KMS-11 (cell line): ENCODE results near the gene PUS7.

Experiments
- H2AFZ ChIP-seq: fragments of 200-600 bp; sonication (generic); 2 replicates; pipeline ENCODE4 v1.6.1; 2016; ENCODE audit warnings: antibody characterized with exemption, mixed run types, low read depth
- H3K27ac ChIP-seq: fragments of 200-600 bp; sonication (generic); 2 replicates; pipeline ENCODE4 v1.6.1; 2016; ENCODE audit warnings: mild to moderate bottlenecking, mixed run types
- H3K27me3 ChIP-seq: fragments of 200-600 bp; sonication (generic); 2 replicates; pipeline ENCODE4 v1.6.1; 2017; ENCODE audit warnings: mild to moderate bottlenecking, low read depth, mixed run types, moderate library complexity; ENCODE audit not compliant: insufficient read depth
- H3K36me3 ChIP-seq: fragments of 200-600 bp; sonication (generic); 2 replicates; pipeline ENCODE4 v1.6.1; 2017; ENCODE audit warnings: mild to moderate bottlenecking, mixed run types; ENCODE audit not compliant: insufficient read depth
- H3K4me1 ChIP-seq: fragments of 200-600 bp; sonication (generic); 2 replicates; pipeline ENCODE4 v1.6.1; 2016; ENCODE audit warnings: mild to moderate bottlenecking, low read depth, mixed run types; ENCODE audit not compliant: poor library complexity, severe bottlenecking
- H3K4me2 ChIP-seq: fragments of 200-600 bp; sonication (generic); 2 replicates; pipeline ENCODE4 v1.7.0; 2016; ENCODE audit warnings: mild to moderate bottlenecking, mixed run types
- H3K4me3 ChIP-seq: fragments of 200-600 bp; sonication (generic); IDR thresholded peaks from 2 replicates; pipeline ENCODE4 v1.6.1; 2017; ENCODE audit warnings: low read depth, low read length, mixed read lengths; ENCODE audit not compliant: insufficient read depth
- H3K79me2 ChIP-seq: fragments of 200-600 bp; sonication (generic); 2 replicates; pipeline ENCODE4 v1.6.1; 2016; ENCODE audit warnings: low read depth, mixed run types; ENCODE audit not compliant: insufficient read depth
- H3K9ac ChIP-seq: fragments of 200-600 bp; sonication (generic); 2 replicates; pipeline ENCODE4 v1.6.1; 2016; ENCODE audit warnings: mild to moderate bottlenecking, mixed run types
- H4K20me1 ChIP-seq: fragments of 200-600 bp; sonication (generic); 2 replicates; pipeline ENCODE4 v1.6.1; 2016; ENCODE audit warnings: mild to moderate bottlenecking, mixed run types; ENCODE audit not compliant: insufficient read depth
- TF ChIP-seq, protein P1 (sequence below): fragments of 200-600 bp; sonication (generic); conservative IDR thresholded peaks from 2 replicates; pipeline ENCODE4 v1.6.1; 2017; ENCODE audit warnings: low read depth, mild to moderate bottlenecking, antibody characterized with exemption, low read length, moderate library complexity, mixed read lengths

The PUS7 gene

DNA sequence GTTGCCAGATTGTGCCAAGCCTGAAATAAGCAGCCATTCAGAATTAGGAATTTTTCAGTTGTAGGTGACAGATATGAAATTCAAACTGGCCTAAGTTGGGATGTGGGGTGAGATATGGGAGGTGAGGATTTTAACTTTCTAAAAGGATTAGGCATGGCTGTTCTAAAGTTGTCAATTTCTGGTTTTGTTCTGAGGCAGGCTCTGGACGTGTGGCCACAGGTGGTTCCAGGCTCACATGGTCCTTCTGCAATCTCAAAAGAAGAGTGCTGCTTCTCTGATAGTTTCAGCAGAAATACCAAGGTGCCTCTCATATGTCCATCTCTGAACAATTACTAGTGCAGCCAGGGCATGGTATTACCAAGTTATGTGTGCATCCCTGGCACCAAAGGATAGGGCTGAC lies 37.9 kb upstream of the PUS7 start:
- Histone ChIP-seq H3K36me3 (no peaks in the 10 kb centered on the region; the same call in none of the 2 replicates), H3K79me2 (no peaks in the 10 kb centered on the region), H3K4me2 (no peak overlapping the region), H3K27me3 (no peaks in the 10 kb centered on the region), H3K4me3 (no peak overlapping the region), H2AFZ (no peak overlapping the region), H4K20me1 (no peaks in the 10 kb centered on the region), H3K27ac (no peak overlapping the region), H3K9ac (no peak overlapping the region), H3K4me1 (peaks cover 17% of the 10 kb centered on the region)
- TF ChIP-seq, protein P1, sequence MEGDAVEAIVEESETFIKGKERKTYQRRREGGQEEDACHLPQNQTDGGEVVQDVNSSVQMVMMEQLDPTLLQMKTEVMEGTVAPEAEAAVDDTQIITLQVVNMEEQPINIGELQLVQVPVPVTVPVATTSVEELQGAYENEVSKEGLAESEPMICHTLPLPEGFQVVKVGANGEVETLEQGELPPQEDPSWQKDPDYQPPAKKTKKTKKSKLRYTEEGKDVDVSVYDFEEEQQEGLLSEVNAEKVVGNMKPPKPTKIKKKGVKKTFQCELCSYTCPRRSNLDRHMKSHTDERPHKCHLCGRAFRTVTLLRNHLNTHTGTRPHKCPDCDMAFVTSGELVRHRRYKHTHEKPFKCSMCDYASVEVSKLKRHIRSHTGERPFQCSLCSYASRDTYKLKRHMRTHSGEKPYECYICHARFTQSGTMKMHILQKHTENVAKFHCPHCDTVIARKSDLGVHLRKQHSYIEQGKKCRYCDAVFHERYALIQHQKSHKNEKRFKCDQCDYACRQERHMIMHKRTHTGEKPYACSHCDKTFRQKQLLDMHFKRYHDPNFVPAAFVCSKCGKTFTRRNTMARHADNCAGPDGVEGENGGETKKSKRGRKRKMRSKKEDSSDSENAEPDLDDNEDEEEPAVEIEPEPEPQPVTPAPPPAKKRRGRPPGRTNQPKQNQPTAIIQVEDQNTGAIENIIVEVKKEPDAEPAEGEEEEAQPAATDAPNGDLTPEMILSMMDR, result no peak

DNA sequence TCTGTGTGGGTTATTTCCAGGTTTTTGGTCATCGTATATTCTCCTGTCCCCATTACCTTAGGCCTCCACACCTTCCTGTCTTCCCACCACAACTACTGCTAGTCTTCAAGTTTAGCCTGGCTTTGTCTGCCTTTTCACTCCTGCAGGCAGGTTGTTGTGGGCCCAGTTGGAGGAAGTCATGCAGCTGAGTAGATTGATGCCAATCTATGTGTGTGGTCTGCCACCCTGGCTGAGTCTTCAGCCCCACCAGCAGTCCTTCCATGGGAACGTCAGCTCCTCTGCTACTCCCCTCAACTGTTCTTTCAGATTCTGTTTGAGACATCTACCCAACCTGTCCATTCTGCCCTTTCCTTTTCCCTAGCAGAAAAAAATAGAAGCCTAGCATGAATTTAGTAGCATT lies 16.3 kb upstream of the PUS7 start:
- H2AFZ ChIP-seq, result no peak overlapping the region
- H3K4me3 ChIP-seq, result no peak overlapping the region
- TF ChIP-seq, protein P1, result no peak
- no peaks in the 10 kb centered on the region for H4K20me1 ChIP-seq
- H3K27me3 ChIP-seq, result no peaks in the 10 kb centered on the region
- H3K27ac ChIP-seq, result no peak overlapping the region
- no peak overlapping the region for H3K9ac ChIP-seq
- peaks cover 7% of the 10 kb centered on the region for H3K4me1 ChIP-seq
- H3K36me3 ChIP-seq, result peaks cover 12% of the 10 kb centered on the region; the same call in 1 of the 2 replicates
- H3K79me2 ChIP-seq, result peaks cover 9% of the 10 kb centered on the region; the same call in 1 of the 2 replicates
- no peak overlapping the region for H3K4me2 ChIP-seq

DNA sequence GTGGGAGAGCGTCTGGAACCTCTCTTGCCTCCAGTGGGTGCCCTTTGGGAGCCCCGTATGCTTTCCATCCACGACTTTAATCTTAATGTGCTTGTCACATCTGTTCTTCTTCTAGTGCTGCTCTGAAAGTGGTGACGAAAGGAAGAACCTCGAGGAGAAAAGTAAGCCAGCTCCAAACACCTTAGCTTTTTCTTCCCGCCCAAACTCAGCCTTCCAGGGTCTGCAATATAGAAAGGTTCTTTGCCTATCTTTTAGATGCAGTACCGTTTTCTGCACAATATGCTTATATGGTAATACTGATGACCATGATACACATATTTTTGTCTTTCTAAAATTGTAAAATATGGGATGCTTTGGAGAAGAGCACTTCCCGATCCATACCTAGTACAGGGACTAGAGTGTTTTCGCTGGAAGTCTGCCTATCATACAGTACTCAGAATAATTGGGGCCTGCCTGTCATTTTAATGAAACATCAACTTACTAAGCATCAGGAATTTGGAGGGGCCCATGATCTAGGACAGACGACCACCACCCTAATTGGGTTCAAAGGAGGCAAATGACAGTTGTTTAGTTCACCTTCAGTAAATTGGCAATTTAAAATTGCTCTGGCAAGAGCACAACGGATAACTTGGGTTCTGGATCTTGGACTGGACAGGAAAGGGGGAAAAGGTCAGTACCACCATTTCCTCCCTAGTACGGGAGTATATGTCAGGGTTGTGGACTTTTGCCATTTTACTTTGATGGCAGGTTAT lies 10.8 kb upstream of the PUS7 start:
- peak overlapping the region; percentile 85 for H3K27ac ChIP-seq
- peak overlapping the region; percentile 82; the same call in 1 of the 2 replicates for H2AFZ ChIP-seq
- H3K4me3 ChIP-seq, result no peak overlapping the region
- H4K20me1 ChIP-seq, result no peaks in the 10 kb centered on the region
- peak overlapping the region; percentile 77 for H3K4me2 ChIP-seq
- TF ChIP-seq, protein P1, result no peak
- no peaks in the 10 kb centered on the region for H3K27me3 ChIP-seq
- no peaks in the 10 kb centered on the region for H3K36me3 ChIP-seq
- H3K79me2 ChIP-seq, result peaks cover 17% of the 10 kb centered on the region; the same call in 1 of the 2 replicates
- peaks cover 16% of the 10 kb centered on the region for H3K4me1 ChIP-seq
- peak overlapping the region; percentile 76; the same call in 1 of the 2 replicates for H3K9ac ChIP-seq

DNA sequence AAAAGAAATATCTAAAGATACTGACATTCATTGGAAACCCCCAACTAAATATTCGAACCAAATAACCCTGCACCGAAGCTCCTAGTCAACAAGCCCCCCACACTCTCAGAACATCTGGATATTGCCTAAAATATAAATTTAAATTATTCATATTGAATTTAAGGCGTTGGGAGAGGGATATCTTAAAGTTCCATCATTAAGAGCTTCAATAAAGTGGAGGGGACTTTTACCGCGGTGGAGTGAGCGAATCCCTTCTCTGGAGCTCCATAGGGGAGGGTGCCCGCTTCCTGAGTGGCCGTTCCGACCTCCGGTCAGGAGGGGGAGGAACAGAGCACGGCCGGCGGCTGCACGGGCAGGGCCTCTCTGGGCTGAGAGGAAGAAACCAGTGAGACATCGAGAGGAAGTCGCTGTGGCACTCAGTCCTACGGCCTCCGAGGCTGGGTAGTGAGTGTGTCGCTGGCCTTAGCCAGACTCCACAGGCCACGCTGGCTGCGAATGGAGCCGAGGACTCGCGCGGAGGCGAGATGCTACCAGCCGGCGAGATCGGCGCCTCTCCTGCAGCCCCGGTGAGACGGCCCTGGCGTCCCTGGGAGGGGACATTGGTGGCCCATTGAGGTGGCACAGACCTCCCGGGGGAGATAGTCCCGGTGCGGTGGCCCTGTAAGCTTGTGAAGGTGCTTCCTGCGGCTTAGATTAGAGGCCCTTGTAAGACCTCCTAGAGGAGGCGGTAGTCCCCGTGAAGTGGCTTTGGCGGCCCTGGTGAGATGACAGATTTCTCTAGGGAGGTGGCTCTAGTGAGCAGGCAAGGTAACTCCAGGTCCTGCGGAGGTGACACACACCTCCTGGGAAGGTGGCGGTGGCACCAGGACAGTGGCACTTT lies 10.0 kb upstream of the PUS7 start, which contains the start of gene RINT1:
Gene RINT1 (plus strand): TSS at position 410 of the 880 bp plus-strand sequence. CDS start 115 bp downstream, at position 525.
- Histone ChIP-seq H3K4me3 (no peak within 1 kb of the TSS), H3K27me3 (no peaks in the 10 kb centered on the region), H2AFZ (peak within 1 kb of the TSS; percentile 82), H3K4me1 (peaks cover 16% of the 10 kb centered on the region), H3K79me2 (peaks cover 17% of the 10 kb centered on the region; the same call in 1 of the 2 replicates), H3K4me2 (peak within 1 kb of the TSS; percentile 77), H3K9ac (peak within 1 kb of the TSS; percentile 76), H3K36me3 (no peaks in the 10 kb centered on the region), H4K20me1 (no peaks in the 10 kb centered on the region), H3K27ac (peak within 1 kb of the TSS; percentile 85)
- TF ChIP-seq, protein P1, result peak; percentile 67
